HK-2 (cell line): ENCODE results near the gene SFT2D2.
"Not testable (repeated sequence)": the region's sequence is repeated elsewhere in the genome, so short reads cannot be mapped to it uniquely, and the experiment has no call there.

Experiments used
- DNase-seq: peaks from one replicate; pipeline ENCODE4 v3.0.0-alpha.2; 2018; ENCODE audit not compliant: unreplicated experiment

Gene SFT2D2

DNA sequence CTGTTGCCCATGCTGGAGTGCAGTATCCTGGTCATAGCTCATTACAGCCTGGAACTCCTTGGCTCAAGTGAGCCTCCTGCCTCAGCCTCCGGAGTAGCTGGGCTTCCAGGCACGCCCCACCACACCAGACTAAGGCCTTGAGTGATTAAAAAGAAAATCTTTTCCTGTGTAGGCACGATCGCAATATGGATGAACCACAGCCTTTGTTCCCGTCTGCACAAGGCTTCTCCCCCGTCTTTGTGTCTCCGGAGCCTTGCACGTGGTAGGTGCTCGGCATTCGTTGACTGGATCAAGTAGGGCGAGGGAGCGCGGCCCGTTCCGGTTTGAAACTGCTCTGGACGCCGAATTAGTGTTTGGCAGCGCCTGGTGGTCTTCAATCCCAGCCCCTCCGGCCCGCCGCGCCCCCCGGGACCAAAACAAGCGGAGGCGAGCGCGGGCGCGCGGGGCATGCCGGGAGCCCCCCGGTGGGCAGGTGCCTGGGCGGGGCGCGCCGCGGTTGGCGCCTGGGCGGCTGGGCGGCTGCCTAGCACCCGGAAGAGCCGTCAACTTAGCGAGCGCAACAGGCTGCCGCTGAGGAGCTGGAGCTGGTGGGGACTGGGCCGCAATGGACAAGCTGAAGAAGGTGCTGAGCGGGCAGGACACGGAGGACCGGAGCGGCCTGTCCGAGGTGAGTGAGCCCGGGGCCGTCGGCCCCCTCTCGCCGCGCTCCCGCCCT is at the start of gene SFT2D2:
SFT2D2 (plus strand) TSS at position 529 of the 715 bp plus-strand sequence; CDS start at position 605, 76 bp downstream.
- peak; percentile 81 for DNase-seq

DNA sequence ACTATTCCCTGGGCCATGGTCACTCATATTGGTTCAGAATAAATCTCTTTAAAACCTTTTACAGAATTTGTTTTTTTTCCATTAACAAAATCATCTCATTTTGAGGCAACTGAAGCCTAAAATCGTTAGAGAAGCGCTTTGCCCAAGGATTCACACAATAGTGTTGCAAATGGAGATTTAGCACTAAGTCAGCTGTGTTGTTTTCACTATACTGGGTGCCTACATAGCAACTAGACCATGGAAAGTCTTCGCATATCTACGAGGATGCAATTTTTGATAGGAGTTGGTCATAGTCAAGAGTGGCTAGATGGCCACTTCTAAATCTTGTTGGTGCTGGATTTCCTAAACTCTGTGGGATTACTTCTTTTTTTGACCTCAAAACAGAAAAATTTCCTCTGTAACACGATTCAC is 47.6 kb upstream of the SFT2D2 start:
- DNase-seq, result no peak

DNA sequence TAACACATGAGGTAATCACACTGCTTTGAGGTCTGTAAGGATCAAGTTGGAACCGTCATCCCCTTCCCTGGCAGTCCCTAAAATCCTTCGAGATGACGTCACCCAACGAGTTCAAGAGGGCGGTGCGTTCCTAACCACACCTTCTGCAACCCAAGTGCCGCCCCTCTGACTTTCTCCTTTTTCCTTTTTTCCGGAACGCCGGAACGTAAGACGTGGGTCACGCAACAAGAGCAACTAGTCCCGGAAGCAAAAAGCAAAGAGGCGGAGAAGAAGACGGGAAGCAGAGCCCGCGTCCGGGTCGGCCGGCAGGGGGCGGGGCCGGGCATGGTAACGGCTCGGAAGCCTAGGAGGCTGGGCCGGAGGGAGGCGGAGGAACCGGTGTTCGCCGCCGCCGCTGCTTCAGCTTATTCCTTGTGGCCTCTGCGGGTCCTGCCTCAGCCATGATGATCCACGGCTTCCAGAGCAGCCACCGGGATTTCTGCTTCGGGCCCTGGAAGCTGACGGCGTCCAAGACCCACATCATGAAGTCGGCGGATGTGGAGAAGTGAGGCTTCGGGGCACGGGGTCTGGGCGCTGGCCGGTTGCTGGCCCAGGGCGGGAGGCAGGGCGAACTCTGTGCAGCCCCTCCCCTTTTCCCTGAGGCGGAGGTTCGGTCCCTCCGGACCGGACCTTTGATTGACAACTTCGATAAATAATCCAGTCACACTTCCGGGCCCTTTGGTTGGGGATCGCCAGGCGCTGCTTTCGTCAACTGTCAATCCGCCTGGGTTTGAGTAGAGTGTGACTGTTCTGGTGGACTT is 47.0 kb upstream of the SFT2D2 start, which contains the start of gene TIPRL:
TIPRL (plus strand) TSS at position 325 of the 800 bp plus-strand sequence; CDS start at position 441, 116 bp downstream.
- DNase-seq, result peak; percentile 96

DNA sequence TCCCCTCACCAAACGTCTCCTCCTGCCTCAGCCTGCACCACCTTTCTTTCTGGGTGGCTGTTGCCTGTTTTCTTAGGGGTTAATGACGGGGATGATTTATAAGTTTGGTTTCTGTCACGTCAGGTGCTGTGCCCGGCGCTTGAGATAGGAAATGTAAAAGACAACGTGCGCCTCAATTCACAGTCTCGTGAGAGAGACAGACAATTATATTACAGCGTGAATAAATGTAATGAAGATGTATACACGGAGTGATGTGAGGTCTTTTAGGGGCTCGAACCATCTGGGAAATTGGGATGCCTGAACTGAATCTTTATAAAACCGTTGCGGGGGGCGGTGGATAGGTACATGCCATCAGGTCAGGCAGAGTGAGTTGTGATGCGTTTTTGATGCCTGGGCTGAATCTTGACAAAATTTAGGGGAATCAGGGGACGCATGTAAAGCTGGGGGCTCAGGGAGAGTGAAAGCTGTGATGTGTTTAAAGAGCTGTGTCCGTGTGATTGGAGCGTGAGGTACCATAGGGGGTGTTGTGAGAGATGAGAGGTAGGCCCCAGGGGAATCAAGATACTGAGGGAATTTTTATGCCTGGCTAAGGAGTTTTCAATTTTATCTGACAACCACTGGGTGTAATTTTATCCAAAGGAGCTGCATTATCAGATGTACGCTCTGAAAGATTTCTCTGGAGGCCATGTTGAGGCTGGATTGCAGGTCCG is 46.2 kb upstream of the SFT2D2 start:
- DNase-seq, result peak; percentile 8

DNA sequence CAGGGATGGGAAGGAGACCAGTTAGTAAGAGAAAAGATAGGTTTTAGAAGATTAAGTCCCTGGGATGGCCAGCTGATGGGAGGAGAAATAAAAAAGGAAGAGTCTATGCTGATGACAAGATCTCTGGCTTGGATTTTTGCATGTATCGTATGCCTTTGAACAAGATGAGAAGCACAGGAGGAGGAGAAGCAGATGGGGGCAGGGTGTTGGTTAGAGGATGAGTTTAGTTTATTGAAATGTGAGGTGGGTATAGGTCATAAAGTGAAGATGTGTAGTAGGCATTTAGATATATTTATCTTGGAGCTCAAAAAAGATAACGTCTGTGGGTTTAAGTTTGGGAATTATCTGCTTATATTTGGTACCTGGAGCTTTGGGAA is 45.7 kb upstream of the SFT2D2 start:
- DNase-seq, result no peak

DNA sequence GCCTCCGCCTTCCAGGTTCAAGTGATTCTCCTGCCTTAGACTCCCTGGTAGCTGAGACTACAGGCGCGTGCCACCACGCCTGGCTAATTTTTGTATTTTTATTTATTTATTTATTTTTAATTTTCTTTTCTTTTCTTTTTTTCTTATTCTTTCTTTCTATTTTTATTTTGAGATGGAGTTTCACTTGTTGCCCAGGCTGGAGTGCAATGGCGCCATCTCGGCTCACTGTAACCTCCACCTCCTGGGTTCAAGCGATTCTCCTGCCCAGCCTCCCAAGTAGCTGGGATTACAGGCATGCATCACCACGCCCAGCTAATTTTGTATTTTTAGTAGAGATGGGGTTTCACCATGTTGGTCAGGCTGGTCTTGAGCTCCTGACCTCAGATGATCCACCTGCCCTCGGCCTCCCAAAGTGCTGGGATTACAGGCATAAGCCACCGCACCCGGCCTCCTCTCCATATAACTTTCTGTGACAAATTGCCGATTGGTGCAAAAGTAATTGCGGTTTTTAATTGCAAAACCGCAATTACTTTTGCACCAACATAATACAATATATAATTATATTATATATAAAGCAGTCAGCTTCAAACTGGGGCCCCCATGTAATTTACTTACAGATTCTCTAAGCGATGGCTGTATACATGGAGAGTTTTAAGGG is 44.6 kb upstream of the SFT2D2 start:
- not testable (repeated sequence) for DNase-seq

DNA sequence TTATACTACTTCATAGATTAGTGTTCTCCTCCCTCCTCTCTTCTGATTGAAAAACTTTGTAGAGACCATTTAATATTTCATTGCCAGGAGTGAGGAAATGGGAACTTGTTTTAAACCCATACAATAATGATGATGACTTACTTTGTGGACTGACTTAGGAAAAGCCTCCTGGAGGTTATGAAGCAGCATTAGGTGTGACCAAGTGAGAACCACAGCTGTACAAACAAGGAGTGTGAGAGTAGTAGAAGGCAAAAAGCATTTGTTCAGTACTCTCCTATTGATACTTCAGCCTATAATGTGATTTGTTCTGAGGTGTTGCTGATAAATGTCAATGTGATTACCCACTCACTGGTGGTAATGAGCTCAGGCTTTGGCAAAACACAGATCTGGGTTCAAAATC is 38.6 kb upstream of the SFT2D2 start:
- DNase-seq, result no peak

DNA sequence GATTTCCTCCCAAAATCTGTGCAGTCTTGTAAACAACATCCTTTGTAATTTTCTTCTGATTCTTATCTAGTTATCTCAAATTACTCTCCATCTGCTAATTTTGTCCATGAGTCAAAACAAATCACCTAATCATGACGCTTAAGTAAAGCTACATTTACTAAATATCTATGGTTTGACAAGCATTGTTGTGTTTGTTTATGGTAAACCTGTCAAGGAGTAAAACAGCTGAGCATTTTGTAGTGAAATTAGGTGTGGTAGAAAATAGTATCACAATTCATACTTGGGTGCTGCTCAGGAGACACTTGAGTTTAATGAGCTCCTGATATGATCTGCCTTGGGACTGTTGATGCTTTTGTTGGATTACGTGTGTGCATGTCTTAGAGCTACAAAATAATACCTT is 35.4 kb upstream of the SFT2D2 start:
- DNase-seq, result no peak

DNA sequence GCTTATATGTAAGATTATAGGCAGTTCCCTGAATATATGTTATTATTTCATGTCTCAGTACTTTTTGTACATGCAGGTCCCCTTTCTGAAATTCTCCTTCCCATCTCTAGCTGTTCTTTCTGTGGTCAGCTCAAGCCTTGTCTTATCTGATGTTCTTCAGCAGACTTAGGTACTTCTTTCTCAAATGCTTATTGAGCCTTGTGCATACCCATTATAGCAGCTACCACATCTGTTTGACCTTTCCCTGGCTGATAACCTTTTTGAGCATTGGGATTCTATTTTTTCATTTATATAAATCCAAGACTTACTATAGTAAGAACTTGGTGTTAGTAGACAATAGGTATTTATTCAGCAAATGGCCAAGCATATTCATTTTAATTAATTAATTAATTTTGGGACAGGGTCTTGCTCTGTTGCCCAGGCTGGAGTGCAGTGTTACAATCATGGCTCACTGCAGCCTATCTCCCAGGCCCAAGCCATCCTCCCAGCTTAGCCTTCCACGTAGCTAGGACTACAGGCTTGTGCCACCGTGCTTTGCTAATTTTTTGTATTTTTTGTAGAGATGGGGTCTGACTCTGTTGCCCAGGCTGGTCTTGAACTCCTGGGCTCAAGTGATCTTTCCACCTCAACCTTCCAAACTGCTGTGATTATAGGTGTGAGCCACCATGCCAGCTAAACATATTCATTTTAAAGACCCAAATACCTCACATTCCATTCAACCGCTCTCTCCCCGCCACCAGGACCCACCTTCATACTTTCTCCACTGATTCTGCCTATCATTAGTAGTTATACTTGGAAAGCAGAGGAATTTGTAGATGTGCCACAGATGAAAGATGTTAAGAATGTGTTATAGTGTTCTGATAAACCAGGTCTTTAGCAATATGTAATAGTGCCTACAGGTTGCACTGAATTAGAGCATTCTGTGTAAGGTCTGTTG is 30.3 kb upstream of the SFT2D2 start:
- no peak for DNase-seq

DNA sequence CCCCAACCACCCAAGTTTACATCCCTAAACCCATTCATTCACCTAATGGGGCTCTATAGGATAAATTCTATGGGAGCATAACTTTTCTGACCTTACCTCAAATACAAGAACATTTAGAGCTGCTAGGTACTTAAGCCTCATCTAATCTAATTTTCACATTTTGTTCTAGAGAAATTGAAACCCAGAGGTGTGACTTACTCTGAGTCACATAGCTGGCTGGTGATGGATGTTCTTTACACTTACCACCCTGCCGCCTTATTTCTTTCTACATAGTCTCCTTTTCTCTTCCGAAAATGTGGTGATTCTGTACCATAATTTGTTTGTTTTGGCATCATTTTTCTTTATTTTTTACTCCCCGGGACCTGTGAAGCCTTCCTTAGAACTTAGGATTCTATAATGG is 26.7 kb upstream of the SFT2D2 start:
- DNase-seq, result no peak

DNA sequence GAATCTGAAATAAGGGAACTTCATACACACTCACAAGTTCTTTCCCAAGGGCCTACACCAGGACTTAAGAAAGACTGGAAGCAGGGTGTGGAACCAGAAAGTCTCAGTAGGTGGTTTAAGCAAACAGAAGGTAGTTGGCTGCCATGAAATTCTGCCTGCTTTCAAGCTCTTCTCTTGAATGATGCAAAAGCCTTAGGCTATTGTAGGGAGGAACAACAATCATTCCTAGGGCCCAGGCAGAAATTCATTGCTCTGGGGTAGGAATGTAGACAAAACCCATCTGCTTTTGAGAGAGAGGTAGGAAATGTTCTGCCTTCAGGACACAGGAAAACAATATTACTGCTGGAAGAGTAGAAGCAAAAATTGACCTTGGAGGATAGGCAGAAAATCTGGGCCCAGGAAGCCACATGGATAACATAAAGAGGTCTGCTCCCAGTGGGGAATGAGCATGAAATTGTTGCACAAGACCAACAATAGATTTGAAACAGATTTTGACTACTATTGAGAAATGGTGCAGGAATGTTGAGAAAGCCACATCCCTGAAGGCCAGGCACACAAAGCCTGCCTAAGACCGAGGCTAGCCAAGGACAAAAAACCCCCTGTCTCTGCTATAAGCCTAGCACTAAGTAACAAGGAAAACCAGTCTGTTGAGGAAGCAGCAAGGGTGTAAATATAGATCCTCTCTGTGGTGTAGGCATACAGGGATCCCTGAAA is 22.7 kb upstream of the SFT2D2 start:
- DNase-seq, result no peak

DNA sequence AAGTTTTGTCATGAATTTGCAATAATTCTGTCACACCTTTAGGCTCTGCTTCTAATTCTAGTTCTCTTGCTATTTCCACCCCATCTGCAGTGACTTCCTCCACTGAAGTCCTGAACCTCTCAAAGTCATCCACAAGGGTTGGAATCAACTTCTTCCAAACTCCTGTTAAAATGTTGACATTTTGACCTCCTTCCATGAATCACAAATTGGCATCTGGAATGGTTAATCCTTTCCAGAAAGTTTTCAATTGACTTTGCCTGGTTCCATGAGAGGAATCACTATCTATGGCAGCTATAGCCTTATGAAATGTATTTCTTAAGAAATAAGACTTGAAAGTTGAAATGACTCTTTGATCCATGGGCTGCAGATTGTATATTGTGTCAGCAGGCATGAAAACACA is 19.7 kb upstream of the SFT2D2 start:
- DNase-seq, result no peak

DNA sequence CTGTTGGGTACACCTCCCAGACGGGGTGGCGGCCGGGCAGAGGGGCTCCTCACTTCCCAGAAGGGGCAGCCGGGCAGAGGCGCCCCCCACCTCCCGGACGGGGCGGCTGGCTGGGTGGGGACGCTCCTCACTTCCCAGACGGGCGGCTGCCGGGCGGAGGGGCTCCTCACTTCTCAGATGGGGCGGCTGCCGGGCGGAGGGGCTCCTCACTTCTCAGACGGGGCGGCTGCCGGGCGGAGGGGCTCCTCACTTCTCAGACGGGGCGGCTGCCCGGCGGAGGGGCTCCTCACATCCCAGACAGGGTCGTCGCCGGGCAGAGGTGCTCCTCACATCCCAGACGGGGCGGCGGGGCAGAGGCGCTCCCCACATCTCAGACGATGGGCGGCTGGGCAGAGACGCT is 18.1 kb upstream of the SFT2D2 start:
- DNase-seq, result not testable (repeated sequence)

DNA sequence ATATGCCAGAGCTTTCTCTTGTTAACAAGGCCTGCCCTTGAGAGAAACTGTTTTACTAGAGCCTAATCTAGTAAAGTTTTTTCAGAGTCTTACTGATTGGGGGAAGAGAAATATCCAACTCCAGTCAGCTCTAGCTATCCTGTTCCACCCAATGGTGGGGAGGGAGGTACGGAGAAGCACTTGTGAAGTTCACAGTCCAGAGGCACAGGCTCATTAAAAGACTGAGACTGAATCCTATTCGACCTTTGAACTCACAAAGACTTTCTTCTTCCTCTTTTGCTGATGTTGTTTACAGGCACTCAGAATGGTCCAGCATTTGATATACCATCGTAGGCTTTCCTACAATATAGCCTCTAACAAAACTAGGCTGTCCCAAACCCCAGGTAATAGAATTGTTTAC is 15.5 kb upstream of the SFT2D2 start:
- DNase-seq, result no peak

DNA sequence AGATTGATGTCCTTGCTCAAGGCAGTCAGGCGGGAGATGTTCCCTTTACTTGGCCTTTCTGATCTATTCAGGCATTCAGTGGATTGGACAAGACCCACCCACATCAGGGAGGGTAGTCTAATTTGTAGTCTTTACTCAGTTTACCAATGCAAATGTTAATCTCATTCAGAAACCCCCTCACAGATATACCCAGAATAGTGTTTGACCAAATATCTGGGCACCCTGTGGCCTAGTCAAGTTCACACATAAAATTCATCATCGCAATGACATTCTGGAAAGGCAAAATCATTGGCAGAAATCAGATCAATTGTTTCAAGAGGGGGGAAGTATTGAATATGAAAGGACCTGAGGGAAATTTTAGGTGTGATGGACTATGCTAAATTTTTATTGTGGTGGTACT is 12.5 kb upstream of the SFT2D2 start:
- no peak for DNase-seq

DNA sequence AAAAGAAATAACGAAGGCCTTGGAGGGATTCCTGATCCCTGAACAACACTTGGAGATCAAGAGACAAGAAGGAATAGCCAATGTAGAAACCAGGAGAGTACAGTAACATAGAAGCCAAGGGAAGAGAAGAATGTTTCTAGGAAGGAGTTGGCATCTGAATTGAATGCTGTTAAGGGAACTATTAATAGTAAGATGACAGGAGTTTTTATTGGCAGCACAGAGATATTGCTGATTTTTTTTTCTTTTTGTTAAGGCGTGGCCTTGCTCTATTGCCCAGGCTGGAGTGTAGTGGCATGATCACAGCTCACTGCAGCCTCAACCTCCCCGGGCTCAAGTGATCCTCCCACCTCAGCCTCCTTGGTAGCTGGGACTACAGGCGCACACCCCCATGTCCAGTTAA is 9.6 kb upstream of the SFT2D2 start:
- DNase-seq, result no peak

DNA sequence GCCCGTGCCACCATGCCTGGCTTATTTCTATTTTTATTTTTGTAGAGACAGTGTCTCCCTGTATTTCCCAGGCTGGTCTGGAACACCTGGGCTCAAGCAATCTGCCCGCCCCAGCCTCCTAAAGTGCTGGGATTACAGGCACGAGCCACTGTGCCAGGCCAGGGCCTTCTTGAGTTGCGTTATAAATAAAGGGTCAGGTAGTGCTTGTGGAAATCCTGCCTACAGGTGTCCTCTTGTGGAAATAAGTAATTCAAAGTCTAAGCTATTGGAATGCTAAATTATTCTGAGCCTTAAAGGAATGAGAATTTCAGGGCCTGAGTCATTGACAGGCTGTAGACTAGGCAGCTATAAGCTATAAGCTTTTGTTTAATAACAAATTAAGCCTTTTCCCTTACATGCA is 8.1 kb upstream of the SFT2D2 start:
- no peak for DNase-seq

DNA sequence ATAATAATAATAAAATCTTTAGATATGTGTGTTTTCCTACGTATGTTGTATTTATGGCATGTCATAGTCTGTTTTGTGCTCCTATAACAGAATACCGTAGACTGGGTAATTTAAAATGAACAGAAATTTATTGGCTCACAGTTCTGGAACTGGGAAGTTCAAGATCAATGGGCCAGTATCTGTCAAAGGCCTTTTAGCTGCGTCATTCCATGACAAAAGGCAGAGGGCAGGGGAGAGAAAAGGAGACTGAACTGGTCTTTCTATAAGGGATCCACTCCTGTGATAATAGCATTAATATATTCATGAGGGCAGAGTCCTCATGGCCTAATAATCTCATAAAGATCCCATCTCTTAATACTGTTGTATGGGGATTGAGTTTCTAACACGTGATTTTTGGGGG is 7.1 kb upstream of the SFT2D2 start:
- DNase-seq, result no peak

DNA sequence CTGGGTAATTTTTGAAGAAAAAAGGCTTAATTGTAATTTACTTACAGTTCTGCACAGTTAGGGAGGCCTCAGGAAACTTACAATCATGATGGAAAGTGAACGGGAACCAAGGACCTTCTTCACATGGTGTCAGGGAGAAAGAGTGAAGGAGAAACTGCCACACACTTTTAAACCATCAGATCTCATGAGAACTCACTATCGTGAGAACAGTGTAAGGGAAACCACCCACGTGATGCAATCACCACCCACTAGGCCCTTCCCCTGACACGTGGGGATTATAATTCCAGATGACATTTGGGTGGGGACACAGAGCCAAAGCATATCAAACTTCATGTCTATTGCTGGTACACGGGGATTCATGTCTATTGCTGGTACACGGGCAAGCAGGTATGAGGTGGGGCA is 5.3 kb upstream of the SFT2D2 start:
- no peak for DNase-seq

DNA sequence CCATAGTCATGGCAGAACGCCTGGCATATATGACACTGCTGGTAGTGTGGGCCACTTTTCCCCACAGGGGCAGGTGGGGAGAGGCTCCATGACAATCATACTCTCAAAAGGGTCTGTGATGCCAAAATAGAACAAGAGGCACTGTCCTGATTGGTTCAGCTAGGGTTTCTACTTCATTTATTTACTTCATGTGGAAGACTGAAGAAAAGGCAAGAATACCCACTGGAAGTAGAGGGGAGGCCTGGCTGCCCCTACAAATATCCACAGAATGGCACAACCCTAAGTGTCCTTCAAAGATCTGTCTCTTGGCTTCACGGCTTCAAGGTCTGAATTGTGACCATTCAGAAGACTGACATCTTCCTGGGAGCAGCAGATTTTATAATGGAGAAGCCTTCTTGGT is 4.5 kb upstream of the SFT2D2 start:
- no peak for DNase-seq
